ENCODE results near the gene RAB44.
A peak's percentile ranks its signal among the peaks of the same experiment; 100 is the strongest.

The RAB44 gene

DNA sequence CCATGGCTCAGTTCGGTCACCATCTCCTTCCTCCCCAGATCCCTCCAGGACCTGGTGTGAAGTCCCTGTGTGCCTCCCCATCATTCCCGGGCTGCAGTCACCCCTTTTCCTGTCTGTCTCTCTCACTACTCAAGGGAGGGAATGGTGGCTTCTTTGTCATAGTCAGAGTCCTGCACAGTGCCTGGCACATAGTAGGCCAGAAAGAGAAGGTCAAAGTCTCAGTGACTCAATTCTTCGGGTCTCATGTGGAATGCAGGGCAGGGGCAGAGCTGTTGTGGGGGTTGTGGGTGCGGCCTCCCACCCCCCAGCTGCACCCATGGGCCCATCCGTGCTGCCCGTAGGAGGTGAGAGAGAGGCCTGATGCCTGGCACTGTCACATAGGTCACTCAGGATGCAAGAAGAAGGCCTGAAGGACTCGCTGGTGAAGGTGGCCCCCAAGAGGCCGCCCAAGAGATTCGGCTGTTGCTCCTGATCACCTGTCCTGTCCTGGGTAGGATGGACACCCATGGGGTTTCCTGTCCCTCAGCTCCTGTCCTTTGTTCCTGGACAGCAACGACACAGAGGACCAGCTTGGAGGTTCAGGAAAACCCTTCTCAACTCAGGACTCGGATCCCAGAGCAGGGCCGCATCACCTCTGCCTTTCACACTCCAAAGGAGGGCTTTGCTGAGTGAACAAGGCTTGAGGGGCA is 34.1 kb downstream of the RAB44 start:
- no peak for DNase-seq

DNA sequence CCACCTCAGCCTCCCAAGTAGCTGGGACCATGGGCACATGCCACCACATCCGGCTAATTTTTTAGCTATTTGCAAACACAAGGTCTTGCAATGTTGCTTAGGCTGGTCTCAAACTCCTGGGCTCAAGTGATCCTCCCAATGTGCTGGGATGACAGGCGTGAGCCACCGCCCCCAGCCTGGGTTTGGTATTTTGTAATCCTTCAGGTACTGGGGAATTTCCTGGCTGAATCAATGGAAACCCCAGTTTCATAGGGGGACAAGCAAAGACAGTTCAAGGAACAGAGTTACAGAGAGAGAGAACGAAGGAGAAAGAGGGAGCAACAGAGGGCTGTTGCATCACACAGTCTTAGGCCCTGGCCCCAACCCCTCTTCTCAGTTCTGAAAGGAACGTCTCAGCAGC is 35.7 kb downstream of the RAB44 start:
- no peak for DNase-seq

DNA sequence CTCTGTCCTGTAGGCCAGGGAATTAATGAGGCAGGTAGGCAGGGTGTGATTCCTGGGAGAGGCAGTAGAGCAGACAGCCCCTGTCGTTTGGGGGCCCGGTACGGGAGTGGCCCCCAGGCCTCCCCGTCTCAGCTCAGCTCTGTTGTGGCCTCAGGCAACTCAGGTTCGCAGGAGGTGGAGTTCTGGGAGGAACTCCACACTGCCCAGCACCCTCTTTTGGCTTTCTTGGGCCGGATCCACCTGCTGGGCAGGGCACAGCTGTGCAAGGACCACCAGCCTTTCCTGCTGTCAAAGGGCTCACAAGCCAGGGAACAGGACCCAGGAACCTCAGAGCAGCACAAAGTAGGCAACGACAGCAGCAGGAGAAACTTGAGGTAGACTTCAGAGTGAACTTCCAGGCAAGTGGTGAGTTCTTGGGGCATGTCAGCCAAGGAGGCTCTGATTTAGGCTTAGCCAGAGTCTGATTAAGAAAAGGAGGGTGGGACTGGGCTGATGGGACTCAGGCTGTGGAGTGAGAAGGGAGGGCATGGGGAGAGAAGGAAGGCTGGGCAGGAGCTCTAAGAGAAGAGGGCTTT is 36.9 kb downstream of the RAB44 start:
- DNase-seq, result no peak

DNA sequence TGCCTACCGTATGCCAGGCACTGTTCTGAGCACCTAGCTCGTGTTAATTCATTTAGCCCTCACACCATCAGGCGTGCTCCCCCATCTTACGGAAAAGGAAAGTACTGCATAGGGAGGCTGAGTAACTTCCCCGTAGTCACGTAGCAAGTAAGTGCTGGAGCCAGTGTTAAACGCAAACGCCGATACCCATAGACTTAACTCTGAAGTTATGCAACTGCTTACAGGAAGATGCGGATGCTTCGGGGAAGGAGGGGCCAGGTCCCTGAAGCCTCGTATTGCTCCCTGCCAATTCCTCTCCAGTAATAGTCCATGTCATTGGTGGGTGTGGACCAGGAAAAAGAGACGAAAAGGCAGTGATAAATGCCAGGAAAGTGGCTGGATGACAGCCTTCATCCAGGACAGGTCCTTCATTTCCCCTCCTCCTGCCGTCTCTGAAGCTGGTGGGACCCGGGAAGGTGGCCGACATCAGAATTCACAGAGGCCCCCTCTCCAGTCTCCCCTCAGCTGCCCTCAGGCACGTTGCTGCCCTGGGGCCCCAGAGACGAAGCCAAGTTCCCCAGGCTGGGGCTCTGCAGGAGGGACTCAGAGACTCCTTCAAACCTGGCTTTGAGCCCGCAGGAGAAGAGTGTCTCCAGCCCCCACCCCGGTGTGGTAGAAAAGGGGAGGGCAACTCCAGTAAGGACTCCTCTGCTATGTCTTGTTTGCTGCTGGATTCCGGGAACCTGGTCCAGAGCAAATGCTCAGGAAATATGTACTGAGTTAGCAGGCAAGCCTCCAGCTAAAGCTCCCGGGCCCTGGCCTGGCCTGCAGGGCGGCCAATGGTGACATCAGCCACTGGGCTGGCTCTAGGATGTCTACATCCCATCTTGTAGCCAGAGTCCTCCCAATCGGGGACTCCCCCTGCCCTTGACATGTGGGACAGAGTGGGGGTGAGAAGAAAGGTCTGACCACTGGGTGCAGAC is 37.8 kb downstream of the RAB44 start:
- peak; percentile 87 for DNase-seq

DNA sequence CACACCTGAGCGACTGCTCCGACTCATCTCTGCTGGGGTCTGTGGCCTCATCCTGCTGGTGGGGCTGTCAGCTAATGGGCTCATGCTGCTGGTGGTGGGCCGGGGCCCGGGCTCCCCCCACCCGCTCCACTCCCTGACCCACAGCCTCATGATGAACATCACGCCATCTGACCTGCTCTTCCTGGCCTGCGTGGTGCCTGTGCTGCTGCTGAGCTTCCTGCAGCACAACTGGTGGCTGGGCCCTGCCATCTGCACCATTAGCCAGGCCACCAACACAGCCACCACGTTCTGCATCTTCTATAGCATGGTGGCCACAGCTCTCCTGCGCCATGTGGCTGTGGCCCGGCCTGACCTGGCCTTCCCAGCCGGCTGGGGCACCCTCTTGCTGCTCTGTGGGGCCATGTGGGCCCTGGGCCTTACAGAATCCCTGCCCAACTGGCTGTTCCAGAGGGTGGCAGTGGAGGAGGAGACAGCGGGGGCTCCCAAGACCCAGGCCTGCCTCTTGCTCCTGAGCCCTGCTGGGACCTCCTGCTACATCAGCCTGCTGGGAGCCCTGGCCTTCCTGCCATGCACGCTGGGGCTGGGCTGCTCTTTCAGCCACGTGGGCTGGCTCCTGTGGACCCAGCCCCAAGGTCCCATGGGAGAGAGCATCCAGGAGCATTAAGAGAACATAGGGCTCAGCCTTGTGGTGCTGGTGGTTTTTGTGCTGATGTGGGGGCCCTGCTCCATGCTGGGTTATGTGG is 39.6 kb downstream of the RAB44 start:
- no peak for DNase-seq

DNA sequence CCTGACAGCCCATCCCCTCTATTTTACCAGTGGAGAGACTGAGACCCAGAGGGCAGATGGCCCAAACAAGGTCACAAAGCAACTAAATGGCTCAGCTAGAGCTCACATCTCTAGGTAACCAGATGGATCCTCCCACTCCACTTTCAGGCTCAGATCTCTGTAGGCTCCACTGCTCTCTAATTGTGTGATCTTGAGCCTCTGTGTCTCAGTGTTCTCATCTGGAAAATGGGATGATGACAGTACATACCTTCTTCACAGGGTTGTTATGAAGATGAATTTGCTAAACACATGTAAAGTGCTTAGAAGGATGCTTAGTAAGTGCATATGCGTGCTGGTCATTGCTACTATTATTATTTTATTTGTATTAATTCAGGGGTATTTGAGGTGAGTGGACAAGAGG is 40.5 kb downstream of the RAB44 start:
- DNase-seq, result no peak

DNA sequence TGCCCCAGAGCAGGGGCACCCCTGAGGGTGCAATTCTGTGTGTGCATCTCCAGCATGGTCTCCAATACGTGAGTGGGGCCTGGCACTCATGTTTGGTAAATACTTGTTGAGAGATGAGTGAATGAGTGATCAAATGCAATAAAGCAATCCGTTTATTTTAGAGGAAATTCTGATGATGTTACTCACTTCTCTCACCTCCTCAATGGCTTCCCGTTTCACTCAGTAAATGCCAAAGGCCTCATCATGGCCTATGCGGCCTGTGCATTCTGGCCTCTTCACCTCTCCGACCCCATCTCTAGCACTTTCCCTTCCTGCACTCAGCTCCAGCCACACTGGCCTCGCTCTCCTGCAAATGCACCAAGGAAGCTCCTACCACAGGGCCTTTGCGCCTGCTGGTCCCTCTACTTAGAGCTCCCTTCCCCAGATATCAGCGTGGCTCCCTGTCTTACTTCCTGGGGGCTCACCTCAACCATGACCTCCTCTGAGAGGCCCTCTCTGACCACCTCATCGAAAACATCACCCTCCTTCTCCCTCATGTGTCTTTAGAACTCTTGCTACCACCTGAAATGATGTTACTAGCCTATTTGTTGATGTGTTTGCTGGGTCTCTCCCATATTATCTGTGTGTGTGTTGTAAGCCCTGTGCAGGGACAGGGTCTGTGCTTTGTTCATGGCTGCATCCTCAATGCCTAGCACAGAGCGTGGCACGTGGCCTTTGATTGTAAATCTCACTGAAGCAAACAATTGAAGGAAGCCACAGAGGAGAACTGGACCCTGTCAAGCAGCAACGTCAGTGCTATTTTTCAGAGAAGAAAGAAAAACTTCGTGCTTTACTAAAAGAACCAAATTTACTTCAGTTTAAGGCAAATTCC is 42.6 kb downstream of the RAB44 start:
- DNase-seq, result no peak

DNA sequence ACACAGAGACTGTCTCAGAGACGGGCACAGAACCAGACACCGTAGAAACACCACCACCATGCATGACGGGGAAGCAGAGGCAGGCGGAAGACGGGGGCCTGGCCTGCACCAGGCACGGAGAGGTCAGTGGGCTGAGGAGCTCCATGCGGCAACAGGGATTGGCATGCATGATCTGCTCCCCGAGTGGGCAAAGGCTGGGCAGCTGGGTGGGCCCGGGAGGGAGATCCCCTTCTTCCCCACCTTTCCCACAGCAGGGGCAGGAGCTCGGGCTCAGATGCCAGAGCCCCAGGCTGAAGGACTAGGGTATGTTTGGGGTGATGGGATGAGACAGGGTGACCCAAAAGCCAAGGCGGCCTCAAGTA is 43.2 kb downstream of the RAB44 start:
- DNase-seq, result no peak

DNA sequence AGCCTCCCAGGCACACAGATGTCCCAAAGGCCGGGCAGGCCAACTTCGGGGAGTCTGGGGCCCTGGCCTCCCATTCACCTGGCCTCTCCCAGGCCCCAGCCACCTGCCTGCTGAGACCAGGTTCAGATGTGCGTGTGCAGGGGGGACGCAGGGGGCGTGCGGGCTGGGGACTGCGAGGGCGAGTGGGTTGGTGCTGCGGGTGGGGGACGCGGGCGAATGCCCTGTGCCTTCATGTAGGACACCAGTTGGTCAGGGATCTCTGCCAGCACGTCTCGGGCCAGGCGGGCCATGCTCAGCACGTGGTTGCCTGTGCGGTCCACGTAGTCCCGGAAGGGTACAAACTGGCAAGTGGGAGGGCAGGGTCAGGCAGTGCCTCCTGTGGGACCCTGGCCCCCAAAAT is 44.5 kb downstream of the RAB44 start:
- DNase-seq, result no peak

DNA sequence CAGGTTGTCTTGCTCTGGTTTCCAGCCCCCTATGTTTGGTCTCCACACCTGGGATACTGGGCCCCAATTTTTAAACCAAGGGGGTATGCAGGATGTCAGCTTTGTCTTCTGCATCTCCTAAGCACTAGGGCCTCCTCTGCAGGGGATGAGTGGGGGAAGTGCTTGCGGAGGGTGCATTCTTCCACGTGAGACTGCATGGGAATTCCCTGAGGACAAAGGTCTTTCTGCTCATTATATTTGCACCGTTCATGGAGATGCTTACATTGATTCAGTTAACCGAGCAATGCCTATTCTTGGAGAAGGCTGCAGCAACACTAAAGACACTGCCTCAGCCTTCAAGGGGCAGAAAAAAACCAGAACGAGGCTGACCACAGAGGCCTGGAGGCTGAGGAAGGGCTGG is 45.4 kb downstream of the RAB44 start:
- no peak for DNase-seq

DNA sequence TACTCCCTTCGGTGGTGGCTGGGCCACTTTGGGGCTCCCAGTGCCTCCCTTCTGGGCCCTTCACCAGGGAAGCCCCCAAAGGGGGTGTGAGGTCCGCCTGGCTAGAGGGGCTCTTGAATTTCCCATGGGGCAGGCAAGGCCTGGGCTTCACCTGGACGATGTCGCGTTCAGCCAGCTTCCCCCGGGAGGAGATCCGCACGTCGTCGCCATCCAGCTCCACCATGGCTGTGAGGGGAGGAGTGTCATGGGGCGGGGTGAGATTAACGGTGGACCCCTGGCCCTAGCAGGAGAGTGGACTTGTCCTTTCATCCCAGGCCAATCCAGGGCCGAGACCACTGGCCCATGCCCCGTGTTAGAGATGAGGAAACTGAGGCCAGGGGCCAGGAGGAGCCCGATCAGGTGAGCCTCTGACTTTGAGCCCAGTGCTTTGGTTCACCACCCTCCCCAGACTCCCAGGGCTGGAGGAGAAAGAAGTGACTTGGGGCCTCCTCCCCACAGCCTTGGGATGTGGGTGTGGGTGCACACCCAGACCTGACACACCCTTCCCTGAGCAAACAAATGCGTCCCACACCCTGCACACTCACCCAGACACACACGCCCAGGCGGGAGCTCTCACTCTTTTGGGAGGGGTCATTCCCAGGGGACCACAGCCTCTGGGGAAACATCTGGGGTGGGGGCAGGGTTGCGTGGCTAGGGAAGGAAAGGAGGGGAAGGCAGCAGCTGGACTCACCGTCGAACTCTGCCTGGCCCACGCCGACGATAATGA is 46.1 kb downstream of the RAB44 start:
- no peak for DNase-seq

DNA sequence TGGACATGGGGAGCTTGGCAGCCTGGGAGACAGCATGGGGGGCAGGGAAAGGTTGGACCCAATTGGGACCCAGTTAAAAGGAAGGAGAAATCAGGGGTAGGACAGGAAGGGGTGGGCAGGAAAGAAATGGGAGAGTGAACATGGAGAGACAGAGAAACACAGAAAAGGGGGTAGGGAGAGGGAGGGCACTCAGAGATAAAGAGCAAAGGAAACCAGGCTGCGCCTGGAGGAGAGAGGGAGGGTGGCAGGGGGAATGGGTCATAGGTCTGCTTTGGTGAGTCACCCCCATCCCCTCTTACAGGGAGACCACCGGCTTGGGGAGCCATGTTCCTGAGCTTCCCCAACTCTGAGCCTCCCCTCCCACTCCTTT is 46.7 kb downstream of the RAB44 start:
- DNase-seq, result no peak

DNA sequence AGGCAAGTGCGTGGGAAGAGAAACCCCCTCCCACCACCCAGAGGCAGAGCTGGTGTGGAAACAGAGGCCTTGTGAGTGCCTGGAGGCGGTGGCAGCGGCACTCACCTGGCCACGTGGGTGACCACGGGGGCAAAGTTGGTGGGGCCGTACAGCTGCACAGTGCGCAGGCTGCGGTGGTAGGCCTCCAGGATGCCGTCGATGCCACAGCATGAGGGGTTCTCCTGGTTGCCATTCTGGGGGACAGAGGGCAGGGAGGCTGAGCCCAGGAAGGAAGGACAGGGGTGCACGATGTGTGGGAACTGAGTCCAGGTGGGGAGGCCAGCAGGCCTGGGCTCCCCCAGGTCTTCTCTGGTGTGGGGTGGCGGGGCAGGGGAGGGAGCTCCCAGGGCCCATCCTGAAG is 47.7 kb downstream of the RAB44 start:
- no peak for DNase-seq

DNA sequence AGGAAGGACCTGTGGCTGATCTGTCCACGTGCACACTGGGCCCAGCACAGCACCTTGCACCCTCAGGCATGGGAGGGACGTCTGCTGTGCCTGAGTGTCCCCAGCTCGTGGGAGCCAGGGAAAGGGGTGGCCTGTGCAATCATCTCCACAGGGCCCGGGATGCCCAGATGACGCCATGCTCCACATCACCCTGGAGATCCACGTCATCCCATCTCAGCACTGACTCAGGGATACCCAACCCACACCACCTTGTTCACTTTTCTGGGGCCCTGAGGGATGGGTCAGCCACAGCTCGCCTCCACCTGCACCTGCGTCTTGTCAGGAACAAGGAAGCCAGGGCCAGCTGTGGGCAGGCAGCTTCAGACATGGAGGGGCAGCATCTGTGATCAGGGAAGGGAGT is 48.2 kb downstream of the RAB44 start:
- no peak for DNase-seq

DNA sequence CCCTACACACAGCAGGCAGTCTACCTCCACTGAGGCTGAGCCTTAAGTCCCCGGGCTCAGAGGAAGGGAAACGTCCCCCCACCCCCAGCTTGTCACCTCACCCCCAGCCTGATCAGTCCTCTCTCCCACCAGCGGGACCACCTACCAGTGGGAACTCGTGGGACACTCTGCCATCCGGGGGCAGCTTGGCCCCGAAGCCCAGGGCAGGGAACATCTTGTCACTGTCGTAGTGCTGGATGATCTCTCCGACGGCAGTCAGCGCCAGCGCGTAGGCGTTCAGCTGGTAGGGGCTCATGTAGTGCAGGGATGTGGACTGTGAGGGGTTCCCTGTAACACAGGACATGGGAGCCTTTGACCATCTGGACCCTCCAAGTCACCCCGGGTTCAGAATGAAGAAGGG is 48.6 kb downstream of the RAB44 start:
- DNase-seq, result no peak

DNA sequence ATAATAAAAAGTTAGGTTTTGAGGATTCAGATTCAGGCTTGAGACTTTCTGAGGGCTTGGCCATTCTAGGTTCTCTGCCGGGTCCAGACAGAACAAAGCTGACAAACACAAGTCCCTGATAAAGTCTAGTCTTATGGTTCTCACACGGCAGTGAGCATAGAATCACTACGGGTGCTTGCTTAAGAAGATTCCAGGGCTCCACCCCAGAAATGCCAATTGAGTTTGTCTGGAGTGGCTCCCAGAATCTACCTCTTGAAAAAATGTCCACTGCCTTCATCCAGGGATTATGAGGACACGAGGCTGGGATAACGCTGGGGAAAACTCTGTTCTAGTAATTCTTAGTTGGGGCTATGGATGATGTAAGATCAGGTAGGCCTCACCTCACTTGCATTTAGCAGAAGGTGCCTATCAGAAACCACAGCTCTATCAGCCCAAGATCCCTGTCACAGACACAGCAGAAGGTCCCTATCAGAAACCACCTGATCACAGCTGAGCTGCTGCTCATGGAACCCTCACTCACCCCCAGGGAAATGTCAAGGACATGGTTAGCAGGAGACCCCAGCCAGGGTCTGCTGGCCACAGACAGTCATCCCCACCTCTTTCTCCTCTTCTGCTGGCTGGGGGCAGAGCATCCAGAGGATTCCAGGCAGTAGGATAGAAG is 52.3 kb downstream of the RAB44 start:
- no peak for DNase-seq

DNA sequence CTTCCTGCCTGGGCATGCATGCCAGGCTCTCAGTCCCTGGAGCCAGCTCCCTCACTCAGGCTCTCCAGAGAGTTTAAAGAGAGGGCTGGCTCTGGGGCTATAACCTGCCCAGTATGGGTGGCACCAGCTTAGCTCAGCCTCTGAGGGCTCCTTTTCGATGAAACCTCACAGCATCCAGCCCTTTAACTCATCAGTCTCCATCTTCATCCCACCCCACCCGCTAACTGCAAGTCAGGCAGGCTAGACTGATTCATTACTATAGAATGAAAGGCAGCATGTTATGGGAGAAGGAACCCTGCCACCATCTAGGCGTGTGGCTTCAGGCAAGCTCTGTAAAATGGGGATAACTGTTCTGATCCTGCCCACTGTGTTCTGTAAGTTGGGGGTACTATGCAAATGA is 53.5 kb downstream of the RAB44 start:
- DNase-seq, result no peak

DNA sequence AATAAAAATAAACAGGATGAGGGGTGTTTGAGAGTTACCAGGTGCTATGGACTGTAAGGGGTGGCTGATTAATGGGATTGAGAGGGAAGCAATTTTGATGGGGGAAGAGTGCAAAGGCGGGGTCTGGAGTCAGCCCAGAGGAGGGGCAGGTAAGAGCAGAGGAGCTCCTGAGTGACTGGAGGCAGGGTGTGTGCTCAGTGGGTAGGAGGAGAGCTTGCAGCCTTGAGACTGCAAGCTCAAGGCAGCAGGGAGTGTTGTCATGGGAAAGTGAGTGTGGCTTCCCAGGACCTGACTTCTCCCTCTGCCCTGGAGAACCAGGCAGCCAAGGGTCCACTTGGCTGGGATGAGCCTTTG is 54.2 kb downstream of the RAB44 start:
- no peak for DNase-seq

DNA sequence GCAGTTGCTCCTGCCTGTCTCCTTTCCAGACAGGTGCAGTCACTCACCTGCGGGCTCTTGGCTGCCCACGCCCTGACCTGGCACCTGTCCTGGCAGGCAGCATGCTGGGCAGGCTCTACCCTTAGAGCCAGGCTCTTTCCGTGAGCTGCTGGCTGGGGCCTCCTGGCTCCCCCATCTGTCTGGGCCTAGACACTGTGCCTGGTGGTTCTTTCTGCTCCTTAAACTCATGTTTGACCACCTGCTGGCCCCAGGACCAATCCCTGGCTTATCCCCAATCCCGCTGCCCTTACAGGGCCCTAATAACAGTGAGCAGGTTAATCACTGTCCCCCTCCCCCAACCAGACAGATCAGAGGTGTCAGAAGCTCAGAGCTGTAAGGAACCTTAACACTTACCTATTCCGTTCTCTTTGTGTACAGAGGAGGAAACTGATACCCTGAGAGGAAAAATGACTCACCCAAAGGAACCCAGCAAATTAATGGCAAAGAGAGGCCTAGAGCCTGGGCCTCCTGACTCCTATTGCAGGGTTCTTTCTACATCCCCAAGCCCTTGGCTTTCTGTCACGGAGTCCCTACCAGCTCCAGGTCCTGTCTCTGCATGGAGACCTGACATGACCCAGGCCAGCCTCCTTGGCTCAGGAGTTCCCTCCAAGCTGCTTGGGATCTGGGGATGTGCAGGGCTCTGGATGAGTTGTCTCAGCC is 54.7 kb downstream of the RAB44 start:
- no peak for DNase-seq

DNA sequence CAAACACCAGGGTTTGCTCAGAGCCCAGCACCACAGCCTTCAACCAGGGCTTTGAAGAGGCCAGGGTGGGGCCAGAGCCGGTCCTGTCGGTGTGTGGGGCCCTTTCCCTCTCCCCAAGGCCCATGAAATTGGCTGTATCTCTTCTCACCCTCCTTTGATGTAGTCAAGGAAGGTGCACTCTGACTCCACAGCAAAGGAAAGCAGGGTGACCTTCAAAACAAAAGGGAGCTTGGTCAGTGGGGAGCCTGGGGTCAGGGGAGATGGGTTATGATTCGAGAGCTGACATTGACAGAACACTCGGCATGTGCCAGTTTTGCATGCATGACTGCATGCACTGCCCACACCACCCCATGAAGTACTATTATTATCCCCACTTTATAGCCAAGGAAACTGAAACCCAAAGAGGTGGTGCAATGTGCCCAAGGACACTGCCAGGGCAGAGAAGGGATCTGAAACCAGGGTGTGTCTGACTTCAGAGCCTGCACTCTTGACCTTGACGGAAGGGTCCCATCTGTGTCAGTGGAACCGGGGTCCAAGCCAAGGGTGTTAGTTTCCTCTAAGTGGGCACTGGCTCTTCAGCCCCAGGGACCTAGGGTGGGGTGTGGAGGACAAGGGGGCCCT is 55.4 kb downstream of the RAB44 start:
- no peak for DNase-seq
